C4-2B (cell line): ENCODE results near the gene GLI1.
"Not testable (repeated sequence)": the region's sequence is repeated elsewhere in the genome, so short reads cannot be mapped to it uniquely, and the experiment has no call there.

Experiments used
- ZFX ChIP-seq: fragments of 450-650 bp; IDR thresholded peaks from 2 replicates; pipeline ENCODE4 v1.6.1; 2017
- TF ChIP-seq, protein P1 (sequence below): fragments of 450-650 bp; conservative IDR thresholded peaks from 2 replicates; pipeline ENCODE4 v1.5.1; 2017; ENCODE audit warnings: mild to moderate bottlenecking

- TF ChIP-seq, protein P1, sequence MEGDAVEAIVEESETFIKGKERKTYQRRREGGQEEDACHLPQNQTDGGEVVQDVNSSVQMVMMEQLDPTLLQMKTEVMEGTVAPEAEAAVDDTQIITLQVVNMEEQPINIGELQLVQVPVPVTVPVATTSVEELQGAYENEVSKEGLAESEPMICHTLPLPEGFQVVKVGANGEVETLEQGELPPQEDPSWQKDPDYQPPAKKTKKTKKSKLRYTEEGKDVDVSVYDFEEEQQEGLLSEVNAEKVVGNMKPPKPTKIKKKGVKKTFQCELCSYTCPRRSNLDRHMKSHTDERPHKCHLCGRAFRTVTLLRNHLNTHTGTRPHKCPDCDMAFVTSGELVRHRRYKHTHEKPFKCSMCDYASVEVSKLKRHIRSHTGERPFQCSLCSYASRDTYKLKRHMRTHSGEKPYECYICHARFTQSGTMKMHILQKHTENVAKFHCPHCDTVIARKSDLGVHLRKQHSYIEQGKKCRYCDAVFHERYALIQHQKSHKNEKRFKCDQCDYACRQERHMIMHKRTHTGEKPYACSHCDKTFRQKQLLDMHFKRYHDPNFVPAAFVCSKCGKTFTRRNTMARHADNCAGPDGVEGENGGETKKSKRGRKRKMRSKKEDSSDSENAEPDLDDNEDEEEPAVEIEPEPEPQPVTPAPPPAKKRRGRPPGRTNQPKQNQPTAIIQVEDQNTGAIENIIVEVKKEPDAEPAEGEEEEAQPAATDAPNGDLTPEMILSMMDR, result not testable (repeated sequence)
- not testable (repeated sequence) for TF ChIP-seq ZFX
Observed at GRCh38 chr12:57514246-57514645, 54.7 kb downstream of the GLI1 start.
